Nephron progenitor cell (in vitro differentiated cells): ENCODE measurements around the gene RFK.

Experiments
- DNase-seq: peaks from one replicate; pipeline ENCODE4 v3.0.0; 2021
- H3K27ac Mint-ChIP-seq: 2 replicates; pipeline ENCODE4 v1.8.0; 2021; ENCODE audit warnings: mild to moderate bottlenecking, moderate library complexity, mixed read lengths
- H3K27me3 Mint-ChIP-seq: 2 replicates; pipeline ENCODE4 v1.8.0; 2021; ENCODE audit warnings: mild to moderate bottlenecking, low read depth, mixed read lengths; ENCODE audit not compliant: poor library complexity
- H3K36me3 Mint-ChIP-seq: 2 replicates; pipeline ENCODE4 v1.8.0; 2021; ENCODE audit warnings: low read depth, mixed read lengths
- H3K4me1 Mint-ChIP-seq: 2 replicates; pipeline ENCODE4 v1.8.0; 2021; ENCODE audit warnings: mixed read lengths
- H3K4me3 Mint-ChIP-seq: 2 replicates; pipeline ENCODE4 v1.8.0; 2021; ENCODE audit warnings: mild to moderate bottlenecking, moderate library complexity, mixed read lengths
- H3K9me3 Mint-ChIP-seq: 2 replicates; pipeline ENCODE4 v1.8.0; 2021; ENCODE audit warnings: mild to moderate bottlenecking, moderate library complexity, mixed read lengths
- CTCF ChIP-seq: fragments of 200-600 bp; sonication (generic); IDR thresholded peaks from 2 replicates; pipeline ENCODE4 v1.5.0; 2021; ENCODE audit warnings: antibody characterized with exemption

The RFK gene

GRCh38 chr9:76359766-76360165, 34.5 kb downstream of the RFK start:
- Mint-ChIP-seq H3K4me3 (no peak overlapping the region), H3K36me3 (no peaks in the 10 kb centered on the region), H3K9me3 (no peaks in the 10 kb centered on the region), H3K27ac (no peak overlapping the region), H3K27me3 (no peaks in the 10 kb centered on the region), H3K4me1 (peaks cover 9% of the 10 kb centered on the region)
- DNase-seq, result no peak
- no peak for TF ChIP-seq CTCF

GRCh38 chr9:76359365-76359764, 34.9 kb downstream of the RFK start:
- Mint-ChIP-seq H3K27ac (no peak overlapping the region), H3K4me3 (no peak overlapping the region), H3K36me3 (no peaks in the 10 kb centered on the region), H3K9me3 (no peaks in the 10 kb centered on the region), H3K4me1 (peaks cover 9% of the 10 kb centered on the region), H3K27me3 (no peaks in the 10 kb centered on the region)
- DNase-seq, result no peak
- TF ChIP-seq CTCF, result no peak

- no peaks in the 10 kb centered on the region for H3K27me3 Mint-ChIP-seq
- no peaks in the 10 kb centered on the region for H3K9me3 Mint-ChIP-seq
- H3K27ac Mint-ChIP-seq, result no peak overlapping the region
- no peak for TF ChIP-seq CTCF
- H3K4me1 Mint-ChIP-seq, result peaks cover 9% of the 10 kb centered on the region
- H3K36me3 Mint-ChIP-seq, result no peaks in the 10 kb centered on the region
- H3K4me3 Mint-ChIP-seq, result no peak overlapping the region
- no peak for DNase-seq
These were observed 35.5 kb downstream of the RFK start for GRCh38 chr9:76358628-76359280.

GRCh38 chr9:76357555-76357954, 36.7 kb downstream of the RFK start:
- DNase-seq, result no peak
- Mint-ChIP-seq H3K4me3 (no peak overlapping the region), H3K9me3 (no peaks in the 10 kb centered on the region), H3K4me1 (peaks cover 2% of the 10 kb centered on the region), H3K27me3 (no peaks in the 10 kb centered on the region), H3K27ac (no peak overlapping the region), H3K36me3 (no peaks in the 10 kb centered on the region)
- TF ChIP-seq CTCF, result no peak

GRCh38 chr9:76355886-76356285, 38.3 kb downstream of the RFK start:
- no peak for DNase-seq
- Mint-ChIP-seq H3K9me3 (no peaks in the 10 kb centered on the region), H3K4me1 (peaks cover under 1% of the 10 kb centered on the region), H3K36me3 (no peaks in the 10 kb centered on the region), H3K4me3 (no peak overlapping the region), H3K27me3 (no peaks in the 10 kb centered on the region), H3K27ac (no peak overlapping the region)
- no peak for TF ChIP-seq CTCF

- Mint-ChIP-seq H3K9me3 (no peaks in the 10 kb centered on the region), H3K27me3 (peaks cover 3% of the 10 kb centered on the region), H3K36me3 (no peaks in the 10 kb centered on the region), H3K4me1 (peaks cover 6% of the 10 kb centered on the region), H3K27ac (no peak overlapping the region), H3K4me3 (no peak overlapping the region)
- DNase-seq, result no peak
- no peak for TF ChIP-seq CTCF
These were observed 40.0 kb downstream of the RFK start for GRCh38 chr9:76354221-76354620.
